Posterior vena cava (tissue), 2 donors: Measurements from ENCODE around the gene DOCK6. TPM values are rescaled to one million over a fixed set of nuclear protein-coding genes. Genes with fewer than 3 reads are reported as not detected.
A peak's percentile ranks its signal among the peaks of the same experiment; 100 is the strongest.

ENCODE experiments used
- DNase-seq: peaks from one replicate; pipeline ENCODE4 v3.0.0-alpha.2; 2020; ENCODE audit warnings: low spot score
- intact Hi-C, 2 donors: fragments of 100-400 bp; cut with DNase I; formaldehyde crosslinking; loops; one replicate each; pipeline versions ENCODE4 v1.14.1 to v1.14.2; 2022 to 2023
- total RNA-seq, 2 donors: library from RNA; stranded (reverse); fragmentation: NEBNext Ultra II Directional; extraction: Animal tissue kit (Norgen Biotek cat#: 25700); gene quantifications; one replicate each; pipeline ENCODE4 v1.2.1, GENCODE V29; 2021
- donor health status: DM: yes; HTN: yes; CAD: no.
- donor health status: DM: yes; HTN: yes; CAD: no.

DOCK6 gene
- total RNA-seq, 2 donors from 2014 or later, result 50.0 to 73.2 TPM

GRCh38 chr19:11204076-11204602 is 58.2 kb downstream of the DOCK6 start:
- no peak for DNase-seq
- intact Hi-C loops, result loop anchor here (5.0 to 10.0 kb wide), 2 partner anchors 67 to 169 kb away; no protein-coding TSS in a partner anchor

- DNase-seq, result peak; percentile 93
- intact Hi-C loops, result loop anchor here (5.0 to 10.0 kb wide), 2 partner anchors 66 to 169 kb away; no protein-coding TSS in a partner anchor
These were observed 58.9 kb downstream of the DOCK6 start for GRCh38 chr19:11203194-11204075.

GRCh38 chr19:11202488-11203193 is 59.7 kb downstream of the DOCK6 start:
- intact Hi-C loops, result loop anchor here (5.0 to 10.0 kb wide), 2 partner anchors 65 to 168 kb away; no protein-coding TSS in a partner anchor
- DNase-seq, result no peak

- intact Hi-C loops, result loop anchor here (5.0 to 10.0 kb wide), 2 partner anchors 64 to 167 kb away; no protein-coding TSS in a partner anchor
- no peak for DNase-seq
These were observed 60.5 kb downstream of the DOCK6 start for GRCh38 chr19:11201791-11202190.

GRCh38 chr19:11200931-11201330 is 61.4 kb downstream of the DOCK6 start:
- no peak for DNase-seq
- intact Hi-C loops, result loop anchor here (5.0 to 10.0 kb wide), 2 partner anchors 64 to 166 kb away; no protein-coding TSS in a partner anchor

GRCh38 chr19:11200015-11200574 is 62.2 kb downstream of the DOCK6 start:
- DNase-seq, result no peak
- intact Hi-C loops, result loop anchor here (5.0 to 10.0 kb wide), 2 partner anchors 63 to 165 kb away; no protein-coding TSS in a partner anchor

- intact Hi-C loops, result loop anchor here in 1 of 2 donors (5.0 kb wide), 1 partner anchor 37 kb away; no protein-coding TSS in a partner anchor
- no peak for DNase-seq
These were observed 62.8 kb downstream of the DOCK6 start for GRCh38 chr19:11199517-11199916.

GRCh38 chr19:11198769-11199424 is 63.4 kb downstream of the DOCK6 start:
- intact Hi-C loops, result loop anchor here in 1 of 2 donors (5.0 kb wide), 1 partner anchor 37 kb away; no protein-coding TSS in a partner anchor
- DNase-seq, result no peak

GRCh38 chr19:11198175-11198534 is 64.2 kb downstream of the DOCK6 start:
- intact Hi-C loops, result loop anchor here in 1 of 2 donors (5.0 kb wide), 1 partner anchor 36 kb away; no protein-coding TSS in a partner anchor
- DNase-seq, result no peak

GRCh38 chr19:11197291-11198174 is 64.8 kb downstream of the DOCK6 start, which contains the start of gene KANK2:
Gene KANK2 (minus strand): TSS chr19:11197545. CDS start chr19:11194511, 3,034 bp downstream.
- intact Hi-C loops, result loop anchor here in 1 of 2 donors (5.0 kb wide), 1 partner anchor 35 kb away; no protein-coding TSS in a partner anchor
- peak; percentile 93 for DNase-seq

- DNase-seq, result no peak
- intact Hi-C loops, result loop anchor here in 1 of 2 donors (5.0 kb wide), 1 partner anchor 34 kb away; no protein-coding TSS in a partner anchor
These were observed 65.7 kb downstream of the DOCK6 start for GRCh38 chr19:11196406-11197287.

GRCh38 chr19:11195681-11196080 is 66.6 kb downstream of the DOCK6 start:
- DNase-seq, result no peak
- intact Hi-C loops, result loop anchor here in 1 of 2 donors (5.0 kb wide), 1 partner anchor 33 kb away; no protein-coding TSS in a partner anchor

GRCh38 chr19:11194656-11195558 is 67.4 kb downstream of the DOCK6 start:
- intact Hi-C loops, result loop anchor here in 1 of 2 donors (5.0 kb wide), 1 partner anchor 33 kb away; no protein-coding TSS in a partner anchor
- no peak for DNase-seq

- intact Hi-C loops, result no loop called here
These were observed 68.2 kb downstream of the DOCK6 start for GRCh38 chr19:11194173-11194572.

More at GRCh38 chr19:11194173-11194572, 68.2 kb downstream of the DOCK6 start:
- no peak for DNase-seq
